ENCODE measurements around the gene MASP2.
"Not testable (repeated sequence)": the region's sequence is repeated elsewhere in the genome, so short reads cannot be mapped to it uniquely, and the experiment has no call there.

GRCh38 chr1:11051121-11051520 is 4.1 kb upstream of the MASP2 start:
- TF ChIP-seq CTCF (IDR thresholded peaks at IDR 0.05; ENCODE audit: low read depth, low read length); EZH2phosphoT487 (IDR thresholded peaks at IDR 0.05; ENCODE audit: low read depth): not testable (repeated sequence)

Measured in OCI-LY3 (cell line).